GM18517 (cell line): ENCODE measurements around the gene NFKB1.

Experiments used
- ATAC-seq: cut with Tn5 transposase; IDR thresholded peaks from one replicate; pipeline ENCODE4 v1.9.1; 2021; ENCODE audit warnings: mild to moderate bottlenecking, moderate library complexity; ENCODE audit not compliant: unreplicated experiment

The NFKB1 gene

DNA sequence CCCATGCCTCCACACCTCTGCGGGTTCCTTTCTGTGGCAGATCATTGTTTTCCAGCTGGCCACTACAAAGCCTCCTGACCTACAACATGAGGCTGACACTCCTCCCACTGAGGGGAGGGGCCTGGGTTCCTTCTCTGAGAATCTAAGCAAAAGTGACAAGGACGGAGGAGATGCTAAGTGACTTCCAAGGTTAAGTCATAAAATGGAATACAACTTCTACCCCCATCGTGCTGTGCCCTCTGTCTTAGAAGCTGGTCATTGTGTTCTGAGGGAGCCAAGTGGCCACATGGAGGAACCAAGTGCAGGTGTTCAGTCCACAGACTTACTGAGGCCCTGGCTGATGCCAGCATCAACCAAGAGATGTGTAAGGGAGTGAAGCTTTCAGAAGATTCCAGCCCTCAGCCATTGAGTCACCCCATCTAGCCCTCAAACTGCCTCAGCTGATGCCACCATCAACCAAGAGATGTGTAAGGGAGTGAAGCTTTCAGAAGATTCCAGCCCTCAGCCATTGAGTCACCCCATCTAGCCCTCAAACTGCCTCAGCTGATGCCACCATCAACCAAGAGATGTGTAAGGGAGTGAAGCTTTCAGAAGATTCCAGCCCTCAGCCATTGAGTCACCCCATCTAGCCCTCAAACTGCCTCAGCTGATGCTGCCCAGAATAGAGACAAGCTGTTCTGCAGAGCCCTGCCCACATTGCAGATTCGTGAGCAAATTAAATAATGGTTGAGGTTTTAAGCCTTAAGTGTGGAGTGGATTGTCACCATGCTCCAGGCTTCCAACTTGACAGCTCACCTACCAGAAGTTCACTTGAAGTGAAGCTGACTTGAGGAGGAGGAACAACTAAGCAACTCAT, 118.8 kb downstream of the NFKB1 start:
- ATAC-seq = peak; percentile 14

DNA sequence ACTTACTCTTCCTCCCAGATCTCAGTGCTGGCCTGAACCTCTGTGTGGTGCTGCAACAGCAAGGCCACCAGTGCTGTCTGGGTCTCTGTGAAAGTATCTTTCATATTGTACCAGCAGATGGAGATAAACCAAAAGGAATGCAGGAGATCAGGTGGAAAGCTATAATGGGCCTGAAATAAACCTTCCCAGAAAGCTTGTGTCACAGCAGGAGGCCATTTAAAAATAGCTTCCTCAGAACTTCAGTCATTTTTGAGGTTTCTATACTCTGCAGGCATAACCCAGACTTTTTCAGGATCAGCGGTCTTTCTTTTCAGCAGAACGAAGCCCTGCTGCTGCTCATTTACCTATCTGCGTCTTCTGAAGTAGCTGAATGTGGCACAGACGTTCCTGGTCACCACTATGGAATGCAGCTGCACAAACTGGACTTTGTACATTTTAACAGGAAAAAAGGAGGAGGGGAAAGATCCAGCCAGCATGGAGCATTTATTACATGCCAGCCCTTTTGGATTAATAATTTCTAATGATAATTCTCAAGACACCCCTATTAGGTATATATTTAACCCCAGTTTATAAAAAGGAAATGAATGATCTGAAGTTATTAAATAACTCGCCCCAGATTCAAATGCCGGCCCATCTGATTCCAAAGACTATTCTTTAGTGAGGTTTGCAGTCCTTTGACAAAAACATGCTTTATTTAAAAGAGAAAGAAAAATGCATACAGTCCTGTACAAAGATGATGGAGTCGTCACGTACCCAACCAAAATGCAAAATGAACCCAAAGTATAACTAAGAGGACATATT, 119.7 kb downstream of the NFKB1 start:
- ATAC-seq = peak; percentile 46

- no peak for ATAC-seq
Observed at GRCh38 chr4:102623622-102624021, 122.5 kb downstream of the NFKB1 start.

DNA sequence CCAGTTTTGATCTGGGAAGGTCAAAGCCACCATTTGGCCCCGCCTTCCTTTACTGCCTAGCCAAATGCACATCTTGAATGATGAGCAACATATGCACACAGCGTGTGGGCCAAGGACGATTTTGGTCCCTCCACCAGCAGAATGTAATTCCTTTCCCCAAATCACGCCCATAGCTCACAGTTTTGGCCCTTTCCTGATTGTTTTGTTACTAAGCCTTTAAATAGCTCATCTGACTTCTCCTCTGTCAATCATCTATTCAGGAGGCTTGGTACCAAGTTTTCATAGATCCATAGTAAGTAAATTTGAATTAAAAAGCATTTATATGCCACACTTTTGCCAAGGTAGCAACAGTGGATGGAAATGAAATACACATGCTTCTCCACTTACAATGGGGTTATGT, 123.3 kb downstream of the NFKB1 start:
- no peak for ATAC-seq

GRCh38 chr4:102625232-102625930, 124.2 kb downstream of the NFKB1 start:
- peak; percentile 85 for ATAC-seq

DNA sequence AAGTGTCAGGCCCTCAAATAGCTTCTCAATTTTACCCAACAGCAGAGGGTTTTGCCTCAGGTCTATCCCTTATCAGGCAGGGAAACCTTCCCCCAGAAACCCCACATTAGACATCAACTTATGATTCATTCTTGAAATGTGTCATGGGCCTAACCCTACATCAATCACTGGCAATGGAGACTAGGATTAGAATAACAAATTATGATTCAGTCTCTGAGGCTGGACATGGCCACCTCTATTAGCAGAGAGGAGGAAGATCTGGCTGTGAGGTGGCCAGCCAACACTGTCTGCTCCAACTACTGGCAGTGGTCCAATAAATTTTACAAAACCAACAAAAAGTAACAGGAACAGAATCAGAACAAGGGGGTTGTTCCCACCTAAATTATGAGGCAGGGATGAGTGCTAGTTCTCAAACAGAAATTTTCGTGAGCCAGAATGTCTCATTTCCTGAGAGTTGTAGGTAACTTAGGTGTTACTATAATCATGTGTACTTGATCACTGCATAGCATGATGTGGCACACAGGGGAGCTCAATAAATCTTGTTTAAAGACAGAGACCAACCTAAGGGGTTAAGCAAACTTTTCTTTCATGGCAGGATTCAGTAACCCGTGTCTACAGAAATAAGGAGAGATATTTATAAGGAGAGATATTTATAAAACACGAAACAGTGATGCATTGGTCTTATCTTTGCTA, 126.8 kb downstream of the NFKB1 start:
- no peak for ATAC-seq

GRCh38 chr4:102629673-102630072, 128.5 kb downstream of the NFKB1 start:
- ATAC-seq = no peak

GRCh38 chr4:102631616-102632015, 130.5 kb downstream of the NFKB1 start:
- ATAC-seq = no peak

- ATAC-seq = no peak
Observed at GRCh38 chr4:102632241-102633065, 131.3 kb downstream of the NFKB1 start.

- no peak for ATAC-seq
Observed at GRCh38 chr4:102633100-102633499, 131.9 kb downstream of the NFKB1 start.

GRCh38 chr4:102637391-102637790, 136.2 kb downstream of the NFKB1 start:
- no peak for ATAC-seq

DNA sequence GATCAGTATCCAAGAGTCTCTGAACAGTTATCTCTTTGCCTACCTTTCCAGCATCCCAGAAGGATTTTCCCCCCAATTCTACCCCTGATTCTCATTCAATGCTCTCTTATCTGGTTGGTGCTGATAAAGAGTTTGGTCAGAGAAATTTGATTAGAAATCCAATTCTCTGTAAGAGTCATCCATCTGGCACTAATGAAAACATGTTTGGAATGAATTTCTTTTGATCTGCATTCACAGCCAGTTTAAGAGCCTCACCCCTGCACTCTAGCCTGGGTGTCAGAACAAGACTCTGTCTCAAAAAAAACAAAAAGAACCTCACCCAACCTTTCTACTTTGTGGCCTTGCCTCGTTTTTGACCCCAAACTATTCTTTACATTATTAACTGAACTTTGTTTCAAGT, 137.5 kb downstream of the NFKB1 start:
- no peak for ATAC-seq

DNA sequence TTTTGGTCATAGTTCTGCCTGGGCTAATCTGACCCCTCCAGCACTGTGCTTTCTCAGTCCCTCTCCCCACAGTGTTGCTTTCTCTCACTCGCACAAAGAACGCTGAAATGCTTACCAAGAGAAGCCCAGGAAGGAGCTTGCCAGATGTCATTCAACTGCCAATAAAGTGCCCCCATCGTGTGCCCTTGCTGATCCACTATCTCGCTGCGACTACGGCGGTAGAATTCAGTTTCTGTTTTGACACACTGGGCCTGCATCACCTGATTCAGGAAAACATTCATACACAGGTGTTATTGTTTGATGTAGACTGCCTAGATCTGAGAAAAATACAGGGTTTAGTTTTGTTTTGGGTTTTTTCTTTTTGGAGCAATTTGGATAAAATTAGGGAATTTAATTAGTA, 138.4 kb downstream of the NFKB1 start:
- ATAC-seq = no peak

DNA sequence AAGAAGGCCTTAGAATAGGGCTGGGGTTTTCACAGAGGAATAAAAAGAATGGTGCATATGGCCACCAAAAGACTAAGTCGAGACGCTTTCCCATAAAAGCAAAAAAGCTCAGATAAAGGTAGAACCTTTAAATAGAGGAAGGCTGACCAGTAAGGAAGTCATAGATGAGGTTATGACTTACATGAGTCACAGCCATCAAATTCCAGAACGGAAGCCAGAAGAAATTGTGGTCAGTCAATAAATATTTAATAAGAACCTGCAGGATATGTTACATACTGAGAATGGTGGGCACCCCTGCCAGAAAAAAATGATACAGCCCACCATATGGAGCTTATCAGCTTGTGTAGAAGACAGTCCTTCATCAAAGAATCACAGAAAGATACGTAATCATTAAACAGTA, 139.5 kb downstream of the NFKB1 start:
- ATAC-seq = no peak

- no peak for ATAC-seq
Observed at GRCh38 chr4:102641793-102642192, 140.6 kb downstream of the NFKB1 start.

GRCh38 chr4:102642631-102643298, 141.6 kb downstream of the NFKB1 start:
- no peak for ATAC-seq

GRCh38 chr4:102647117-102647516, 146.0 kb downstream of the NFKB1 start:
- ATAC-seq = no peak

DNA sequence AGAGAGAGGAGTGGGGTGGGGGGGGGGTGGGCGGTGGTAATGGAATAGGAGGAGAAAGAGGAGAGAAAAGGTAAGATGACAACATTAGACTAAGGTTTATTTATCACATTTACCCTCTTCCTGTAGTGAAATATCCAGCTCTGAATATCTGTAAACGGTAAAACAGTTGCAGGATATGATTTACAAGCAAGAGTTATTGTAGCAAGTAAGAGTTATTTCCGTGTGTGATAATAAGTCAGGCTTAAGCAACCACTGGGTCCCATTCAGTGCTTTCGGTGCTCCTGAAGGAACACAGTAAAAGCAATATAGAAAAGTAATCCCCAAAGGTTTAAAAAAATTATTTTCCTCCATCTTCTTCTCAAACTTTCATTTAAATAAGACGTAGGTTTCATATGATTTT, 156.0 kb downstream of the NFKB1 start:
- ATAC-seq = no peak

DNA sequence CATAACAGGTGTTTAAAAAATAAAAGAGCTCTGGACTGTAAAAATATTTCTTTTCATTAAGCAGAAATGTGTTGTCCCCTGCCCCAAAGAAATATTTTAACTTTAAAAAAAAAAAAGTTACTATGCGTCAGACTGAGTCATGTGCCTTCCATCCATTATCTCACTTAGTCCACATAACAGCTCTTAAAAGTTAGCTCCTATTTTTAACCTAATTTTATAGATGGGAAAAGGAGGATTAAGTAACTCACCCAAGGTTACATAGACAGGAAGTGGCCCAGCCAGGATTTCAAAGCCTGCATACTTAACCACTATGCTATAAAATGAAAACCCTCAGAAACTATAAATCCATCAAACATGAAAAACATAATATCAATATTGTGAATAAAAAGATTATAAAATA, 161.9 kb downstream of the NFKB1 start:
- no peak for ATAC-seq

DNA sequence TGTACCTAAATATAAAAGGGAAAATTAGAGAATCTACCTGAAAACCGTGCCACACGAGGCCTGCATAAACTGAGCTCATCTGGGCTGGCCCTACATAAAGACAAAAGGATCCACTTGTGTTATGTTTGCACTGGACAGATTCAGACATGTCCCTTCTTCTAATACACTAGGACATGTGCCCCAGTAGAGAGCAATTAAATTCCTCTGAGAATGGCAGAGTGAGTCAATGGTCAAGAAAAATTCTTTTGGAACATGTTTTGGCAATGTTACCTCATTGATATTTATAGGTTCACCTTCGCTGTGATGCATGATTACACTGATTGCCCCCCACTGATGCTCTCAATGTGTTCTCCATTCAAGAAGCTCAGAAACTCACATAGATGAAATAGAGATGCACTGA, 164.4 kb downstream of the NFKB1 start:
- no peak for ATAC-seq
